Stimulated activated CD8-positive, alpha-beta memory T cell treated with anti-CD3 and anti-CD28 coated beads, Interleukin-12 subunit alpha, Interleukin-12 subunit beta, amount 100 ng/mL, for 1 hour (primary cell): ENCODE measurements around the gene LECT2.

Experiments used
- DNase-seq: peaks from one replicate; pipeline ENCODE4 v3.0.0-alpha.2; 2020; ENCODE audit warnings: low read depth

LECT2 gene

DNA sequence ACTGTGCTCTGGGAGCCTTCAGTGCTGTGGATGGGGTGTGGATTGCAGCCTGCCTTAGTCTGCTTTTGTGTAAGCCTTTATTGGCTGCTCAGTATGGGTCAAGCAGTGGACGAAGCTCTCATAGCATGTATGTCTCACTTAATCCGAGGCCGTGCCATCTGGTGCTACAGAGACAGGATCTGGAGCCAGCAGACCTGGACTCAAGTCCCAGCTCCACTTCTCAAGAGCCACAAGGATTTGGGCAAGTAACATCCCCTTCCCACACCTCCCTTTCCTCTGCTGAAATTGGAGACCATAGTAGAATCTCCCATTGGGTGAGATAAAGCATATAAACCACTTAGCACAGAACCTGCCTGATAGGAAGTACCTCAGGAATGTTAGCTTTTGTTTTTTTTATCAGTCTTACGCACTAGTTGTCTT, 23.4 kb upstream of the LECT2 start:
- DNase-seq, result no peak

GRCh38 chr5:135977375-135977928, 22.7 kb upstream of the LECT2 start:
- no peak for DNase-seq

DNA sequence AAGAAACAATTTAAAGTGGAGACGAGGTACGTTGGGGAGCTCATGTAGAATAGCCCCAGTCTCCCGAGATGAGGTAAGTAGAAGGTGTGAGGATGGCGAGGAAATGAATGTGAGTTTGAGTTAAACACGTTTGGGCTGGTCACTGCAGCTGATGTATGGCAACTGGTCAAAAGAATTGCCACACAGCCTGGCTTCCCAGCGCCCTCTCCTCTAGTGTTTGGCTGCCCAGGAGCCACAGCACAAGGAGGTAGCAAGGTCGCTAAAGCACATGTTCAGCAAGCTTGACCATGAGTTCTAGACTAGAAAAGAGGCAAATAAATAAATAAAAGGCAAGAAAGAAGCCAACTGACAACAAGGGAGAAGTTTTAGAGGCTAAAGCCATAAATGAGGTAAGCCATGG, 21.4 kb upstream of the LECT2 start:
- DNase-seq, result no peak

GRCh38 chr5:135975122-135975521, 20.3 kb upstream of the LECT2 start:
- DNase-seq, result no peak

- DNase-seq, result no peak
Measured at GRCh38 chr5:135974021-135974600, 19.3 kb upstream of the LECT2 start.

GRCh38 chr5:135973323-135974020, 18.7 kb upstream of the LECT2 start:
- DNase-seq, result no peak

GRCh38 chr5:135971701-135972100, 16.9 kb upstream of the LECT2 start:
- no peak for DNase-seq

- no peak for DNase-seq
Measured at GRCh38 chr5:135966790-135967189, 12.0 kb upstream of the LECT2 start.

- no peak for DNase-seq
Measured at GRCh38 chr5:135966165-135966564, 11.4 kb upstream of the LECT2 start.

- no peak for DNase-seq
Measured at GRCh38 chr5:135965504-135965903, 10.7 kb upstream of the LECT2 start.

- no peak for DNase-seq
Measured at GRCh38 chr5:135964670-135965320, 10.0 kb upstream of the LECT2 start.

DNA sequence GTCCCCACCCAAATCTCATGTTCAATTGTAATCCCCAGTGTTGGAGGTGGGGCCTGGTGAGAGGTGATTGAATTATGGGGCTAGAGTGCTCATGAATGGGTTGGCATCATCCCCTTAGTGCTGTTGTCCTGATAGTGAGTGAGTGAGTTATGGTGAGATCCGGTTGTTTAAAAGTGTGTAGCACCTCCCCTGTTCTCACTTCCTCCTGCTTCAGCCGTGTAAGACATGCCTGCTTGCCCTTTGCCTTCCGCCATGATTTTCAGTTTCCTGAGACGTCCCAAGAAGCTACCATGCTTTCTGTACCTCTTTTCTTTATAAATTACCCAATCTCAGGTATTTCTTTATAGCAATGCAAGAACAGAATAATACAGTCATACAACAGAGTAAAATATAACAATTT, 742 bp upstream of the LECT2 start:
- DNase-seq, result no peak

DNA sequence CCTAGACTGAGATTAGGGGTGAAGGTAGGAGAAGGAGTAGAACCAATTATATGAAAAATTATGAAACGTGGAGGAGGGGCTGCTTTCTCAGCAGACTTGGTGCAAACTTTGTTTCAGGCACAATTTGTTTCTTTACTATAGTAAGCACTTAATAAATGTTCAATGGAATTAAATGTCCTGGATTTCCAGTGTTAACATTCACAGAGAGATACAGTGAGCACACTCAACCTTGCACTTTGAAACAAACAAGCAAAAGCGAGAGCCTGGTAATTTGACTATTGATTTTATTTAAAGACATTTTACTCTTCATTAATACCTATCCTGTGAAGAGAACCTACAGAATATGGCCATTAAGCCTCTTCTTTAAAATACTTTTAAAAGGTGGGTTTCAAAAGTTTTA, 933 bp downstream of the LECT2 start:
- DNase-seq, result no peak

GRCh38 chr5:135952683-135953082, 2.1 kb downstream of the LECT2 start:
- DNase-seq, result no peak

DNA sequence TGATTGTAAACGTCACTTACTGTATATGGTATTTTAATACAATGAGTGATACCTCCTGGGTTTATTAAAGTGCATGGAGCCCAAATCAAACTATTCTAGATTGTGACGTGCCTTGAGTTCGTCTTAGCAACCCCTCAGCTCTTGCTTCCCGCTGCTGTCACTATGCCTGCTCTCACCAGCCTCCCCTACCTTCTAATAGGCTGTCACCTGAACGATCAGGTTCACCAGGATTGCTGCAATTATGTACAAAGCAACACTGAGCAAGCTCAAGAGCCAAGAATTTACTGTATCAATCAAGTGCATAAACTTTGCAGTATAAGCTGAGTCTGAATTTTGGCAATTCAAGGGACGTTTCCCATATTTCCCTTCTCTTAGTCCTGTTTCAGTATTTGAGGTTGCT, 3.0 kb downstream of the LECT2 start:
- no peak for DNase-seq

- DNase-seq, result no peak
Measured at GRCh38 chr5:135951257-135951656, 3.5 kb downstream of the LECT2 start.

- DNase-seq, result no peak
Measured at GRCh38 chr5:135950611-135951010, 4.2 kb downstream of the LECT2 start.

- peak; percentile 1 for DNase-seq
Measured at GRCh38 chr5:135944967-135945560, 9.7 kb downstream of the LECT2 start.

GRCh38 chr5:135944564-135944963, 10.2 kb downstream of the LECT2 start:
- DNase-seq, result no peak

- no peak for DNase-seq
Measured at GRCh38 chr5:135942202-135942771, 12.5 kb downstream of the LECT2 start.

DNA sequence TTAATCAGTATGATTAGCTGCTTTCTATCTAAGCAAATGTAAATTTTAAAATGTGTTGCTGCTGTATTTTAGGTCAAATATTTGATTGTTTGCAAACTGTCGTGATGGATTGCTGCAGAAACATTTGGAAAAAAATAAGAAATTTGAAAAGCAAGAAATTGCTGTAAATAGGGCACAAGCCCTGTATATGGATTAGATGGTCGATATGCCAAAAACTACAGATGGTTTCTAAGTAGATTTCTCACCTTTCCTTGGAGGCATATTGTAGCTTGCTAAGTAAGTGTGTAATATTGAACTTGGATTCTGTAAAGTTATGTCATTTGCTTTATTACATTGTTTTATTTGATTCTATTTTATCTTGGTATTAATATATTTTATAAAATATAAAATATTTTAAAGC, 13.1 kb downstream of the LECT2 start:
- no peak for DNase-seq

DNA sequence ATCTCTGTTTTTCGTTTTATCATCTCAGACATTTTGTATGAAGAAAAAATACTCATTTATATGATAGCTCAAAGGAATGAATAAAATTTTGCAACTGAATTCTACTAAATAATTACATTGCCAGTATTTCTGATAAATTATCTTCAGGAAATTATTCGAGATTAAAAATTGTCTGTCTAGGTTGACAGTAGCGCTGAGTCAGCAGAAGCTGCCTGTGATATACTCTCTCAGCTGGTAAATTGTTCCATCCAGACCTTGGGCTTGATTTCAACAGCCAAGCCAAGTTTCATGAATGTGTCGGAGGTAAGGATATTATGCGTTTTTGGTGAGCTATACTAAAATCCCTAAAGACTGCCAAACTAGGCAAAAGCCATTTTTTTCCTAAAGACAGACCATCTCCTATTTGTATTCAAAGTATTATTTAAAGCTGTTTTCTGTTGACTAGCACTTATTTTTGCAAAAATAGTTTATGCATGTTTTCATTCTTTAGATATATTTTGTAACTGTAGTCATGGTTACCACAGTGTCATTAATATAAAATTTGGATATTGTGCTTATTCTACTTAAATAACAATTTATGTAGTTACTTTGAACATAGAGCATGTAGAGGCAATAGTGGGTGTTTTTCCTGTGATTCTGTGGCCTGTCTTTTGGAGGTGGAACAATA, 17.4 kb downstream of the LECT2 start:
- DNase-seq, result no peak
